Brain pericyte (primary cell): ENCODE results near the gene OPRL1.

Experiments
- DNase-seq: peaks from one replicate; pipeline ENCODE4 v3.0.0-alpha.2; 2012; ENCODE audit warnings: low read depth, low spot score

The OPRL1 gene

GRCh38 chr20:64080013-64080812 is at the start of gene OPRL1:
TSS of gene OPRL1 (plus strand) at chr20:64080082. CDS start at chr20:64092721, 12,639 bp downstream.
- DNase-seq, result no peak

GRCh38 chr20:64030371-64031134 is 49.3 kb upstream of the OPRL1 start:
- no peak for DNase-seq

DNA sequence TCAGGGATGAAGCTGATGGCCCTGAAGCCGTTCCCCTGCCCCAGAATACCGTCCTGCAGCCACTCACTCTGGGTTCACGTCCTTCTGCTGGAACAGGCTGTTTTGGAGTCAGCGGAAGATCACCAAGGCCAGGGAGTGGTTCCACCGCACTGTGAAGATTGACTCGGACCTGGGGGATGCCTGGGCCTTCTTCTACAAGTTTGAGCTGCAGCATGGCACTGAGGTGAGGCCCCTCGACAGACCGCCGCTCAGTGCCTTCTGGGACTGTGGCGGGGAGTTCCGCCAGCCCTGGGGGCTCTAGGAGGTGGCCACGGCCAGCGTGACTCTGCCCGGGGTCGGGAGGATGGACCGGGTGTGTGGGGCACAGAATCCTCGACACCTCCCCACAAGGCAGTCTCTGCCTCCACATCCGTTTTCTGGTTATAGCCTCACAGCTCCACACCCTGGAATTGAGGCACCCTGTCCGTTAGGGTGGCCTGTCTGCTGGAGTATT is 48.0 kb upstream of the OPRL1 start:
- no peak for DNase-seq

DNA sequence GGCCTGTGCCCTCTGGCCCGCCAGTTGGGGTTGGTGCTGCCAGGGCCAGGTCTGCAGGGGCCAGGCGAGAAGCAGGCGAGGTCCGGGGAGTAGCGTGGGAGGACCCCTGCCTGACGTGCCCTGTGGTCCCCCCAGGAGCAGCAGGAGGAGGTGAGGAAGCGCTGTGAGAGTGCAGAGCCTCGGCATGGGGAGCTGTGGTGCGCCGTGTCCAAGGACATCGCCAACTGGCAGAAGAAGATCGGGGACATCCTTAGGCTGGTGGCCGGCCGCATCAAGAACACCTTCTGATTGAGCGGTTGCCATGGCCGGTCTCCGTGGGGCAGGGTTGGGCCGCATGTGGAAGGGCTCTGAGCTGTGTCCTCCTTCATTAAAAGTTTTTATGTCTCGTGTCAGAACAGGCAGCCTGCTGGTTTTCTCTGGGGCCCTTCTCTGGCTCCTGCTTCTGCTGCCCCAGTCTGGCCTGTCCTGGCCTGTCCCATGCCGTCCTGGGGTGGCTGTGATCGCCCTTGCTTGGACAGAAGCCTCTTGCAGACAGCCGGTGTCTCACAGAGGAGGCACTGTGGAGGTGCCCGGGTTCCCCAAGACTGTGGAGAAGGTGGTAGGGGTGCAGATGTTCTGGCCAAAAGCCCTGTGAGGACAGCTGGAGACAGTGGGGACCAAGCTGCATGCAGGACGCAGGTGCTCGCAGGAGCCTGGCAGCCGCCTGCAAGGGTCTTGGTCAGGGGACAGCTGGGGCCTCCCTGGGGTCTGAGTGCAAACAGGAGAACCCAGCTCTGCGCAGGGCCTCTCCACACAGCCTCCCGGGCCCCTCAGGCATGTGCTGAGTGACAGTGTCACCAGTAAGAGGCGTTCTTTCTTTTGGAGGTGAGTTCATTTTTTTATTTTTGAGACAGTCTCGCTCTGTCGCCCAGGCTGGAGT is 46.9 kb upstream of the OPRL1 start:
- DNase-seq, result no peak

DNA sequence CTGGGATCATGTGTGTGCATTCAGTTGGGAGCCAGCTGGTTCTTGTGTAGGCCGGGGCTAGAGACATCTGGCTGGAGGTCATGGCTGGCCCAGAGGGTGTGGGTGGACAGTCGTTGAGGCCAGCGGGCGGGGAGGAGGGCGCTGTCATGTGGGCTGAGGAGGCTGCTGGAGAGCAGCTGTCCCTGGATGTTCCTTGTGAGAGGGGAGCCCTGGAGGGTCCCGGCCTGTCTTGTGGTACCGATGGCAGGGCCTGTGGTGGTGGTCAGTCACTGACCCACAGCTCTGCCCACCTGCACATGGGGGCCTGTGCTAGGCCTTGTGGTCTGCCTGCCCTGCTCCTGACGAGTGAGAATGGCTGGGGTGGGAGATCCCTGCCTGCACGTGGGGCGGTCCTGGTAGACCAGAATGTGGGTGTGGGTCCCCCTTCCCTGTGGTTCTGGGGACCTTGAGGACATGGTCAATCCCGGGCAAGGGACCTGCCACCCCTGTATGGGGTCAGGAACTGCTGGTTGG is 45.8 kb upstream of the OPRL1 start:
- DNase-seq, result no peak

GRCh38 chr20:64035066-64035932 is 44.6 kb upstream of the OPRL1 start:
- no peak for DNase-seq

DNA sequence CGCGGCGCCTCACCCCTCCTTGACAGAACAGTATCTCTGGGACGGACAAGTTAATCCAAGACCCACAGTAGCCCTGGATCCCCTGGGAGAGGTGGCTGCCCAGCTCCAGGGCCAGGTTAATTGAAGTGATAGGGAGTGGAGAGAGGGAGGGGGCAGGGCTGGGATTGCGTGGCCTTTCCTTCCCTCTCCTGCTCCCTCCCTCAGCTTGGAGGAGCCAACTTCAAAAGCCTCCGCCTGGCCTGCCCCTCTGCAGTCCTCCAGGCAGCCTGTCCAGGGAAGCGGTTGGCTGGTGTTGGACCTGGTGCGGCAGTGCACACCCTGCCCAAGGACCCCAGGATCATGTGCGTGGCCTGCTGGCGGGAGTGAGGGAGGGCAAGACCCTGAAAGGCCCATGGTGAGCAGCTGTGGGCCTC is 43.9 kb upstream of the OPRL1 start, which contains the start of gene C20orf204:
TSS of gene C20orf204 (plus strand) at position 250 of the 413 bp plus-strand sequence. CDS start at position 392, 142 bp downstream.
- no peak for DNase-seq

GRCh38 chr20:64036346-64037198 is 43.3 kb upstream of the OPRL1 start:
- DNase-seq, result no peak

- DNase-seq, result no peak
Measured at GRCh38 chr20:64037199-64037497, 42.7 kb upstream of the OPRL1 start.

DNA sequence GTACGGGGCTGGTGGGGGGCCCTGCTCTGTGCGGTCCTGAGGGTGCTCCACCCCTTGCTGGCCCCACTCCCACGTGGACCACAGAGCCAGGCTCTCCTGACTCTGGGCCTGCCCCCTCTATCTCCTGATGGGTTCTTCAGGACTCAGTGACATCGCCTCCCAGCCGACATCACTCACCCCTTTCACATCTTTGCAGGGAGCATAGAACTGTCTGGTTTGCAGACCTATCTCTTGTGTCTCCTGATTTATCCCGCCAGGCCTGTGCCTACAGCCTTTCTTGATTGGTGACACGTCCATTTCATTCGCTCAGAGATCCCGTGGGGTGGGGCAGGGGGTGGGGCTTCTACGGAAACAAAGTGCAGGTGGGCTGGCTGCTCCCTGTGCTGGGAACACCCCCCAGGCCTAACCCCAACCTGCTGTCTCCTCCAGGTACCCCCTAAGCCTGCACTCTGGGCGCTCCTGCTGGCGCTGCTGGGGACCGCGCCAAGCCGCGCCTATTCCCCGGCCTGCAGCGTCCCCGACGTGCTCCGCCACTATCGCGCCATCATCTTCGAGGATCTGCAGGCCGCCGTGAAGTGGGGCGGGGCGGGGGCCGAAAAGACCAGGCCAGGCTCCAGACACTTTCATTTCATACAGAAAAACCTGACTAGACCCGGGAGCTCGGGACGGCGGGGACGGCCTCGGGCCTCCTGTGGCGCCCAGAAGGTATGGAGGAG is 42.2 kb upstream of the OPRL1 start:
- no peak for DNase-seq

DNA sequence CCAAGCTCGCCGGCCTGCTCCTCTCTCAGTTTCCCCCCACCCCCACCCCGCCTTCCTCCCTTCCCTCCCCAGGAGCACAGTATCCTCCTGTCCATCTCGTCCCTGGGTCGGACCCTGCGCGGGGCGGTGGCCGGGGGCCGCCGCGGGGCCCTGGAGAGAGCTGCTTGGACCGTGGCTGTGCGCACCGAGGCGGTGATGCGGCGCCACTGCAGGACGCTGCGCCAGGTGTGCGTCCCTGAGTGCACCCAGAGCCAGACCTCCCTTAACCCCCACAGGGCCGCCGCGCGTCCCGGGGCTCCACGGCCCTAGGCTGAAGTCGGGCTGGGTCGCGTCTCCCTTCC is 41.7 kb upstream of the OPRL1 start:
- DNase-seq, result no peak

- DNase-seq, result no peak
Measured at GRCh38 chr20:64038565-64039292, 41.2 kb upstream of the OPRL1 start.

DNA sequence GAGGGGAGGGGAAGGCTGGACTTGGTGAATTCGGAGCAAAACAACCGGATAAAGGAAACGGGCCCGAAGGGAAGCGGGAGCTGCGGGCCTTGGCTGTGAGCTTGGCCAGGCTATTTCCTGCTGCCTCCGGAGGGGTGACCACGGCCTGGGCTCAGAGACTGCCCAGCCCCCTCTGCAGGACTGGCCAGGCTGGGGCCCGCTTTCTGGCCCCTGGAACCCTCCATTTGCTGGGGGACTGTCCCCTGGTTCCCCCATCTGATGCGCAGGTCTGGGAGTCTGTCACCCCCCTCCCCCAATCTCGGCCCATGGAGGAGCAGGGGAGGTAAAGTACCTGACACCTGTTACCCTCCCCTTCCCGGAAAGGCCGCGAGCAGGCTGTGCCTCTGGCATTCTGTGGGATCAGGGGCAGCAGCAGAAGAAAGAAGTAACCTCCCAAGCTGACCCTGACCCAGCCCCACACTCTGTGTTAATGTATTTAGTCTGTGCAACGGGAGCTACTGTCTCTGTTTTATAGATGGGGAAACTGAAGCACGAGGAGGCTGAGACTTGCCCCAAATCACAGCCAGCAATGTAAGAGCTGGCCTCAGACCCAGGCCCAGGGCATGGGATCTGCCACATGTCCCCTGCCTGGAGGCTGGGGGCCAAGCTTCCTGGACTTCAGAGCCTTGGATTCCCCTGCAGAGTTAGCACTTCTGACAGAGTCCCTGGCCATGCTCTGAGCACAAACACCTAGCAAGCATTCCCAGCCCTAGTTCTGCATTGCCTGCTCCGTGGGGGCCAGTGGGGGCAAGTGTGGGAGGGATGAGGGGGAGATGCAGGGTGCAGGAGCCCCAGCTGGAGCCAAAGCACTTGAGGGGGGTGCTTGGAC is 40.4 kb upstream of the OPRL1 start:
- no peak for DNase-seq

GRCh38 chr20:64040231-64041039 is 39.4 kb upstream of the OPRL1 start:
- DNase-seq, result no peak

- DNase-seq, result no peak
Measured at GRCh38 chr20:64041040-64041780, 38.7 kb upstream of the OPRL1 start.

- DNase-seq, result no peak
Measured at GRCh38 chr20:64041781-64042053, 38.2 kb upstream of the OPRL1 start.
